B cell (primary cell): Measurements from ENCODE around the gene ETFDH. TPM values are rescaled to one million over a fixed set of nuclear protein-coding genes. Genes with fewer than 3 reads are reported as not detected.
"Not testable (repeated sequence)": the region's sequence is repeated elsewhere in the genome, so short reads cannot be mapped to it uniquely, and the experiment has no call there.

Source experiments
- ATAC-seq: fragments of 200-7000 bp; cut with Tn5 transposase; one replicate; pipeline ENCODE4 v1.10.0; 2021; ENCODE audit warnings: low read depth, mild to moderate bottlenecking, moderate number of reproducible peaks, moderate library complexity
- CTCF ChIA-PET: fragments of 350-600 bp; sonication (Branson Sonifier 250); formaldehyde crosslinking; loops from one replicate; lab custom pipeline; 2021; ENCODE audit warnings: antibody characterized with exemption, inconsistent platforms; lab: Charles Lee
- POLR2A ChIA-PET: fragments of 350-600 bp; sonication (Branson Sonifier 250); formaldehyde crosslinking; loops from one replicate; lab custom pipeline; 2021; ENCODE audit warnings: antibody characterized with exemption; lab: Charles Lee
- DNase-seq: peaks from one replicate; pipeline ENCODE4 v3.0.0; 2013
- H2AFZ ChIP-seq: 2 replicates; pipeline ENCODE4 v1.6.1; 2012; ENCODE audit warnings: mild to moderate bottlenecking, low read depth, low read length; ENCODE audit not compliant: insufficient read depth, poor library complexity, severe bottlenecking
- H3K27ac ChIP-seq, 2 donors: 1 replicate in 1 of 2; 2 replicates in 1 of 2; pipeline ENCODE4 v1.5.1; 2012 to 2013; ENCODE audit warnings: low read length in 2 of 2, mild to moderate bottlenecking in 2 of 2, moderate library complexity in 1 of 2
- H3K27me3 ChIP-seq, 4 experiments: fragments of 200-600 bp in 1 of 4; sonication (generic) in 1 of 4; replicated peaks in 1 of 4; 1 replicate in 2 of 4; 2 replicates in 2 of 4; pipeline versions ENCODE4 v1.6.1 to v1.7.0; 2013 to 2016; ENCODE audit warnings: low read length in 3 of 4, mild to moderate bottlenecking in 2 of 4, mixed read lengths in 1 of 4, moderate library complexity in 1 of 4; ENCODE audit not compliant: insufficient read depth in 4 of 4, control insufficient read depth in 3 of 4; ENCODE audit errors: control extremely low read depth in 1 of 4
- H3K36me3 ChIP-seq, 2 experiments: replicated peaks in 1 of 2; 1 replicate in 1 of 2; 2 replicates in 1 of 2; pipeline versions ENCODE4 v1.6.1 to v1.7.1; 2013; ENCODE audit warnings: low read length in 1 of 2; ENCODE audit not compliant: insufficient read depth in 2 of 2, control insufficient read depth in 1 of 2; ENCODE audit errors: control extremely low read depth in 1 of 2, extremely low read depth in 1 of 2
- H3K4me1 ChIP-seq, 2 donors: fragments of 200-600 bp in 1 of 2; sonication (generic) in 1 of 2; 1 replicate in 1 of 2; 2 replicates in 1 of 2; pipeline versions ENCODE4 v1.5.1 to v1.6.1; 2013 to 2017; ENCODE audit warnings: low read length in 2 of 2; ENCODE audit not compliant: control insufficient read depth in 2 of 2, insufficient read depth in 2 of 2
- H3K4me2 ChIP-seq: replicated peaks from 2 replicates; pipeline ENCODE3; 2012; ENCODE audit warnings: mild to moderate bottlenecking, low read depth, low read length; ENCODE audit not compliant: poor library complexity, severe bottlenecking
- H3K4me3 ChIP-seq, 5 experiments: fragments of 200-600 bp in 1 of 5; sonication (generic) in 1 of 5; 1 replicate in 3 of 5; 2 replicates in 2 of 5; pipeline versions ENCODE4 v1.5.1 to v1.7.0; 2011 to 2016; ENCODE audit warnings: low read length in 4 of 5, mild to moderate bottlenecking in 4 of 5, low read depth in 2 of 5, control low read depth in 1 of 5, moderate library complexity in 1 of 5; ENCODE audit not compliant: insufficient read depth in 1 of 5; ENCODE audit errors: control extremely low read depth in 1 of 5, extremely low read depth in 1 of 5
- H3K79me2 ChIP-seq: fragments of 200-600 bp; sonication (generic); one replicate; pipeline ENCODE4 v1.6.0; 2016; ENCODE audit warnings: low read length; ENCODE audit not compliant: control insufficient read depth, insufficient read depth
- H3K9ac ChIP-seq: fragments of 200-600 bp; sonication (generic); 2 replicates; pipeline ENCODE4 v1.6.1; 2017; ENCODE audit warnings: mild to moderate bottlenecking, low read length, moderate library complexity
- H3K9me3 ChIP-seq, 3 donors: one replicate each; pipeline versions ENCODE4 v1.6.1 to v1.7.1; 2013; ENCODE audit warnings: low read length in 2 of 3; ENCODE audit not compliant: control insufficient read depth in 2 of 3, insufficient read depth in 1 of 3; ENCODE audit errors: control extremely low read depth in 1 of 3
- H4K20me1 ChIP-seq: 2 replicates; pipeline ENCODE4 v1.6.0; 2012; ENCODE audit warnings: mild to moderate bottlenecking, low read length; ENCODE audit not compliant: insufficient read depth, control insufficient read depth, poor library complexity, severe bottlenecking
- H3K27ac Mint-ChIP-seq: one replicate; pipeline ENCODE4 v1.8.0; 2021; ENCODE audit warnings: mixed read lengths
- H3K27me3 Mint-ChIP-seq: one replicate; pipeline ENCODE4 v1.8.0; 2021; ENCODE audit warnings: mixed read lengths
- H3K4me1 Mint-ChIP-seq: one replicate; pipeline ENCODE4 v1.8.0; 2021; ENCODE audit warnings: mixed read lengths
- H3K4me3 Mint-ChIP-seq: one replicate; pipeline ENCODE4 v1.8.0; 2021; ENCODE audit warnings: mixed read lengths
- H3K9me3 Mint-ChIP-seq: one replicate; pipeline ENCODE4 v1.8.0; 2022; ENCODE audit warnings: mixed read lengths; ENCODE audit not compliant: insufficient read depth
- CTCF ChIP-seq: fragments of 200-600 bp; IDR thresholded peaks from one replicate; pipeline ENCODE4 v1.8.0; 2022; ENCODE audit warnings: antibody characterized with exemption, mild to moderate bottlenecking
- EZH2 ChIP-seq: IDR thresholded peaks from 2 replicates; pipeline ENCODE4 v1.6.1; 2012; ENCODE audit warnings: borderline replicate concordance, low read depth, mild to moderate bottlenecking, moderate library complexity, low read length; ENCODE audit not compliant: insufficient read depth, poor library complexity, severe bottlenecking
- WGBS: methylation state at CpG from one replicate; pipeline ENCODE4 v1.1.5; 2013; ENCODE audit warnings: missing lambda C conversion rate; ENCODE audit not compliant: insufficient coverage; 5-methylcytosine and 5-hydroxymethylcytosine counted together
- intact Hi-C: fragments of 100-400 bp; cut with micrococcal nuclease; formaldehyde crosslinking; loops from one replicate; pipeline ENCODE4 v1.10.0; 2022
- polyA plus RNA-seq: library from polyadenylated mRNA; depleted of rRNA; stranded (reverse); fragments of >200 nt; gene quantifications from 2 replicates; pipeline ENCODE4 v1.2.3, GENCODE V29; 2012
- total RNA-seq, 2 donors: library from RNA; stranded (reverse); fragments of 120-200 nt in 1 of 2; gene quantifications; 1 replicate in 1 of 2; 2 replicates in 1 of 2; pipeline versions ENCODE4 v1.2.3 to v1.2.4, GENCODE V29; 2013 to 2022

Gene ETFDH
- total and polyA plus RNA-seq, 2 donors (not counting 1 experiment from before 2014, with no cell fraction given): 7.8 to 10.8 TPM

- Histone ChIP-seq H3K27me3 (no peaks in the 10 kb centered on the region), H3K27ac (no peak overlapping the region), H2AFZ (no peak overlapping the region), H3K9ac (no peak overlapping the region), H3K79me2 (no peaks in the 10 kb centered on the region), H4K20me1 (no peaks in the 10 kb centered on the region), H3K9me3 (no peaks in the 10 kb centered on the region), H3K4me2 (no peak overlapping the region), H3K36me3 (no peaks in the 10 kb centered on the region), H3K4me3 (no peak overlapping the region), H3K4me1 (no peaks in the 10 kb centered on the region)
- ChIA-PET POLR2A (no interaction called here), CTCF (no interaction called here)
- no peak for DNase-seq
- intact Hi-C loops: no loop called here
- H3K27me3 Mint-ChIP-seq: peaks cover 29% of the 10 kb centered on the region
- no peak overlapping the region for H3K27ac Mint-ChIP-seq
- no peak for TF ChIP-seq CTCF
- no peak for TF ChIP-seq EZH2
- no peak overlapping the region for H3K4me3 Mint-ChIP-seq
- ATAC-seq: no peak
- no peaks in the 10 kb centered on the region for H3K9me3 Mint-ChIP-seq
- WGBS: no CpG with 5 or more reads among the region's 1 CpG
- H3K4me1 Mint-ChIP-seq: peaks cover 6% of the 10 kb centered on the region
Measured at GRCh38 chr4:158656439-158656838, 15.7 kb upstream of the ETFDH start.

GRCh38 chr4:158657291-158657690 is 14.8 kb upstream of the ETFDH start:
- no peaks in the 10 kb centered on the region for H3K27me3 ChIP-seq
- H3K4me3 Mint-ChIP-seq: no peak overlapping the region
- no peaks in the 10 kb centered on the region for H3K9me3 ChIP-seq
- no peak overlapping the region for H2AFZ ChIP-seq
- H3K9me3 Mint-ChIP-seq: no peaks in the 10 kb centered on the region
- H3K4me1 ChIP-seq: no peaks in the 10 kb centered on the region
- H3K27ac ChIP-seq: no peak overlapping the region
- intact Hi-C loops: no loop called here
- H3K27me3 Mint-ChIP-seq: peaks cover 29% of the 10 kb centered on the region
- ChIA-PET POLR2A (no interaction called here), CTCF (no interaction called here)
- H3K4me3 ChIP-seq: no peak overlapping the region
- ATAC-seq (no peak), DNase-seq (no peak)
- no peak overlapping the region for H3K4me2 ChIP-seq
- H4K20me1 ChIP-seq: no peaks in the 10 kb centered on the region
- H3K27ac Mint-ChIP-seq: no peak overlapping the region
- TF ChIP-seq EZH2 (no peak), CTCF (no peak)
- no peaks in the 10 kb centered on the region for H3K36me3 ChIP-seq
- no peaks in the 10 kb centered on the region for H3K79me2 ChIP-seq
- WGBS: 95% methylated on average over 11 of the region's 11 CpGs
- peaks cover 6% of the 10 kb centered on the region for H3K4me1 Mint-ChIP-seq
- no peak overlapping the region for H3K9ac ChIP-seq

- peaks cover 17% of the 10 kb centered on the region for H3K27me3 Mint-ChIP-seq
- H3K4me3 Mint-ChIP-seq, POLR2A ChIA-PET, H3K27me3 ChIP-seq, CTCF ChIA-PET, H3K9me3 Mint-ChIP-seq, H3K4me2 ChIP-seq, H3K27ac Mint-ChIP-seq, intact Hi-C loops, DNase-seq, H3K4me1 Mint-ChIP-seq, H3K79me2 ChIP-seq, H2AFZ ChIP-seq, H3K27ac ChIP-seq, H3K9me3 ChIP-seq, H3K36me3 ChIP-seq, ATAC-seq, H3K9ac ChIP-seq, H3K4me3 ChIP-seq, H4K20me1 ChIP-seq, H3K4me1 ChIP-seq: not testable (repeated sequence)
- 7% methylated on average over 2 of the region's 4 CpGs for WGBS
Measured at GRCh38 chr4:158663255-158663654, 8.8 kb upstream of the ETFDH start.
